ENCODE results near the gene MAN2B2. TPM values are rescaled to one million over a fixed set of nuclear protein-coding genes. Genes with fewer than 3 reads are reported as not detected.
A peak's percentile ranks its signal among the peaks of the same experiment; 100 is the strongest.

MAN2B2 gene
- total RNA-seq, 1 experiment from 2014 or later = 20.1 TPM

DNA sequence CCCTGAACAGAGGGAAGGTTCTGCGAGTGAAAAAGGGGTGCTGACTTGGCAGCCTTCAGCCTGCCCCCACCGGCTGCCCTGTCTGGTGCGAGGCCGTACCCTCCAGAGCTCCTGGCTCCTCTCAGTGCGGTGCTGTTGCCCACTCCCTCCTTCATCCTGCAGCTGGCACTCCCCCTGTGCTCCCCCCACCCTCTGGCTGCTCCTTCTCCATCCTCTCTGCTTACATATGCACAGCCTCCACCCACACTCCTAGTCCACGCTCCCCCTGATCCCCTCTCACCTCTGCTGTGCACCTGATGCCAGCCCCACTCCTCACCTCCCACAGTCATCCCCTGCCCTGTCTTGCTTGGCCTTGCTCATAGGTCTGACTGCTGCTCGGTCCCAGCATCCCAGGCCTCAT lies 9.9 kb downstream of the MAN2B2 start:
- DNase-seq = no peak
- no peaks in the 10 kb centered on the region for H3K9me2 ChIP-seq (replicated peaks; ENCODE audit: insufficient read depth, low read length)
- no peaks in the 10 kb centered on the region for H3K79me2 ChIP-seq (ENCODE audit: low read length)
- H3K4me3 ChIP-seq (ENCODE audit: low read length) = no peak overlapping the region
- no peaks in the 10 kb centered on the region for H3K27me3 ChIP-seq (ENCODE audit: low read length)
- peaks cover 31% of the 10 kb centered on the region for H3K36me3 ChIP-seq (ENCODE audit: insufficient read depth, low read length)
- no peak overlapping the region for H2AFZ ChIP-seq (ENCODE audit: low read length)
- no peaks in the 10 kb centered on the region for H3K4me1 ChIP-seq (ENCODE audit: low read length)
- no peak overlapping the region for H3K9ac ChIP-seq (ENCODE audit: low read length)
- H3K9me3 ChIP-seq (ENCODE audit: low read length) = peaks cover 2% of the 10 kb centered on the region; the same call in 1 of the 2 replicates
- H4K20me1 ChIP-seq (ENCODE audit: insufficient read depth, low read depth, low read length) = no peaks in the 10 kb centered on the region
- H3K4me2 ChIP-seq (ENCODE audit: low read depth, low read length, poor library complexity, severe bottlenecking) = no peak overlapping the region
- H3K27ac ChIP-seq (ENCODE audit: low read length) = no peak overlapping the region

DNA sequence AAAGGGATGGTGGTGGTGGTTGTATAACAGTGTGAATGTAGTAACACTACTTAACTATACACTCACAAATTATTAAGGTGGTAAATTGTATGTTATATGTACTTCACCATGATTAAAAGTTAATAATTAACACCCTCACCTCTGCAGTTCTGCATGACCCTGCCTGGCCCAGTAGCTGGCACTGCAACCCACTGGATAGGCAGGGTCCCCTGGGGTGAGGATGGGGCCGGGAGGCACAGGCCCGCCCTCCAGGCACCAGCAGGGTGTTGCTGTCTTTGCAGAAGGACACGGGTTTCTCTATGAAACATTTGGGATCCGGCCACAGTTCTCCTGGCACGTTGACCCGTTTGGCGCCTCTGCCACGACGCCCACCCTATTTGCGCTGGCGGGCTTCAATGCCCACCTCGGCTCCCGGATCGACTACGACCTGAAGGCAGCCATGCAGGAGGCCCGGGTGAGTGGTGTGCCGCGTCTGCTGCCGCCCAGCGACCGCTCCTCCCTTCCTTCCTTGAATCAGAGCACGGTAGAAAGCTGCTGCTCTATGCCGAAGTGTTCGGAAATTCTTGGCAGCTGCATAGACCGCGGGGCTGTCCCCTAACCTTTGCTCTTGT lies 11.8 kb downstream of the MAN2B2 start:
- H3K4me3 ChIP-seq (ENCODE audit: low read length) = no peak overlapping the region
- H3K9ac ChIP-seq (ENCODE audit: low read length) = no peak overlapping the region
- peaks cover 2% of the 10 kb centered on the region; the same call in 1 of the 2 replicates for H3K9me3 ChIP-seq (ENCODE audit: low read length)
- no peak overlapping the region for H2AFZ ChIP-seq (ENCODE audit: low read length)
- H3K9me2 ChIP-seq (replicated peaks; ENCODE audit: insufficient read depth, low read length) = no peaks in the 10 kb centered on the region
- H3K4me1 ChIP-seq (ENCODE audit: low read length) = peaks cover 10% of the 10 kb centered on the region
- H4K20me1 ChIP-seq (ENCODE audit: insufficient read depth, low read depth, low read length) = 0 out of 2 replicates have a peak, but pooled peaks cover 1% of the 10 kb centered on the region
- DNase-seq = no peak
- H3K79me2 ChIP-seq (ENCODE audit: low read length) = no peaks in the 10 kb centered on the region
- H3K36me3 ChIP-seq (ENCODE audit: insufficient read depth, low read length) = peaks cover 16% of the 10 kb centered on the region
- no peaks in the 10 kb centered on the region for H3K27me3 ChIP-seq (ENCODE audit: low read length)
- no peak overlapping the region for H3K4me2 ChIP-seq (ENCODE audit: low read depth, low read length, poor library complexity, severe bottlenecking)
- H3K27ac ChIP-seq (ENCODE audit: low read length) = no peak overlapping the region

DNA sequence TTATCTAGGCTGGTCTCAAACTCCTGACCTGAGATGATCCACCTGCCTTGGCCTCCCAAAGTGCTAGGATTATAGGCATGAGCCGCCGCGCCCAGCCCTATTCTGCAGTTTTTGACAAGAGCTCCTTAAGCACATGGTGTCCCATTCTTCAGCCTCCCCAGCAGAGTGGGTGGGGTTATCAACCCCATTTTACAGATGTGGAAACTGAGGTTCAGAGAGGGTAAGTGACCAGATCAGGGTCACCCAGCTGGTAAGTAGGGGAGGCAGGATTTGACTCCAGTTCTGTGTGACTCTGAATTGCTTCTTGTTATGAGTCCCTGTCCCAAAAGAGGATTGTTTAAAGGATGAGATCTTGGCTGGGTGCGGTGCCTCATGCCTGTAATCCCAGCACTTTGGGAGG lies 14.5 kb downstream of the MAN2B2 start:
- Histone ChIP-seq H3K9me3 (ENCODE audit: low read length) (no peaks in the 10 kb centered on the region), H3K79me2 (ENCODE audit: low read length) (no peaks in the 10 kb centered on the region), H3K4me3 (ENCODE audit: low read length) (no peak overlapping the region), H3K9me2 (replicated peaks; ENCODE audit: insufficient read depth, low read length) (no peaks in the 10 kb centered on the region), H2AFZ (ENCODE audit: low read length) (no peak overlapping the region), H3K4me2 (ENCODE audit: low read depth, low read length, poor library complexity, severe bottlenecking) (no peak overlapping the region), H3K27me3 (ENCODE audit: low read length) (no peaks in the 10 kb centered on the region), H4K20me1 (ENCODE audit: insufficient read depth, low read depth, low read length) (0 out of 2 replicates have a peak, but pooled peaks cover 5% of the 10 kb centered on the region), H3K36me3 (ENCODE audit: insufficient read depth, low read length) (no peaks in the 10 kb centered on the region), H3K27ac (ENCODE audit: low read length) (no peak overlapping the region), H3K9ac (ENCODE audit: low read length) (no peak overlapping the region), H3K4me1 (ENCODE audit: low read length) (peaks cover 18% of the 10 kb centered on the region)
- no peak for DNase-seq

DNA sequence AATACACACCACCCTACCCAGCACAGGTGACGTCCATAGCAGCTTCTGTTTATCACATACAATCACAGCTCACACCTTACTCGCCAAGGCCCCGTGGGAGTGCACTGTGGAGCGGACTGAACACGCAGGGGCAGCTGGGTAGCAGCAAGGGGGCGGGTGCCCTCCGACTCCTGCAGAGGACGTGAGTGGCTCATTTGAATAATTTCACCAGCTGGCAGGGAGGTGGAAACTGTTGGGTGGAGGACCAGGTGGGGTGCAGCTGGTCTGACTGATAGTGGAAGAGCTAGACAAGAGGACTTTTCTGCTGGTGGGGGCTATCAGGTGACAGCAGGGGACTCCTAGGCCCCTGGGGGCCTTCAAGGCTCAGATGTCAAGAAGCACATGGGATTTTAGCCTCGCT lies 16.3 kb downstream of the MAN2B2 start:
- no peak overlapping the region for H2AFZ ChIP-seq (ENCODE audit: low read length)
- H3K36me3 ChIP-seq (ENCODE audit: insufficient read depth, low read length) = no peaks in the 10 kb centered on the region
- peak; percentile 83 for DNase-seq

DNA sequence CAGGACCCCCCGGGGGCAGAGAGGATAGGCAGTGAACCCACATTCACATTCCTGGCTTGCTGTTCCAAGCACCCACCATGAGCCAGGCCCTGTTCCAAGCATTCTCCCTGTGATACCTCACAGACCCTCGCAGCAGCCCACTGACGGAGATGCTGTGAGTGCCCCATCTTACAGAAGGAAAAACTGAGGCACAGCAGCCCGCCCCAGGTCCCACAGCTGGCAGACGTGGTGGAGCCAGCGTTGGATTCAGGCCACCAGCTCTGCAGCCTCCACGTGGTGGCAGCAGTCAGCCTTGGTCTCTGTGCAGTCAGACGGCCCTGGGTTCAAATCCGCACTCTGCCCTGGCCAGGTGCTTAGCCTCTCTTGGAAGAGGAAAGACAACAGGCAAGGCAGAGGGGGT lies 16.8 kb downstream of the MAN2B2 start:
- peak overlapping the region; percentile 47; the same call in 1 of the 2 replicates for H3K27ac ChIP-seq (ENCODE audit: low read length)
- no peaks in the 10 kb centered on the region for H3K79me2 ChIP-seq (ENCODE audit: low read length)
- no peak overlapping the region for H3K4me3 ChIP-seq (ENCODE audit: low read length)
- peak overlapping the region; percentile 20 for H3K4me2 ChIP-seq (ENCODE audit: low read depth, low read length, poor library complexity, severe bottlenecking)
- H3K36me3 ChIP-seq (ENCODE audit: insufficient read depth, low read length) = no peaks in the 10 kb centered on the region
- no peak overlapping the region for H3K9ac ChIP-seq (ENCODE audit: low read length)
- H3K9me3 ChIP-seq (ENCODE audit: low read length) = no peaks in the 10 kb centered on the region
- peaks cover 18% of the 10 kb centered on the region for H3K4me1 ChIP-seq (ENCODE audit: low read length)
- no peaks in the 10 kb centered on the region for H3K9me2 ChIP-seq (replicated peaks; ENCODE audit: insufficient read depth, low read length)
- no peaks in the 10 kb centered on the region for H3K27me3 ChIP-seq (ENCODE audit: low read length)
- DNase-seq = no peak
- no peak overlapping the region for H2AFZ ChIP-seq (ENCODE audit: low read length)
- H4K20me1 ChIP-seq (ENCODE audit: insufficient read depth, low read depth, low read length) = 0 out of 2 replicates have a peak, but pooled peaks cover 5% of the 10 kb centered on the region

More for the DNA sequence above, 16.3 kb downstream of the MAN2B2 start:
- Histone ChIP-seq H3K79me2 (ENCODE audit: low read length) (no peaks in the 10 kb centered on the region), H3K27me3 (ENCODE audit: low read length) (no peaks in the 10 kb centered on the region), H3K4me1 (ENCODE audit: low read length) (peaks cover 18% of the 10 kb centered on the region), H3K9ac (ENCODE audit: low read length) (no peak overlapping the region), H3K9me3 (ENCODE audit: low read length) (no peaks in the 10 kb centered on the region), H3K27ac (ENCODE audit: low read length) (peak overlapping the region; percentile 47; the same call in 1 of the 2 replicates), H4K20me1 (ENCODE audit: insufficient read depth, low read depth, low read length) (0 out of 2 replicates have a peak, but pooled peaks cover 5% of the 10 kb centered on the region), H3K4me2 (ENCODE audit: low read depth, low read length, poor library complexity, severe bottlenecking) (peak overlapping the region; percentile 20), H3K9me2 (replicated peaks; ENCODE audit: insufficient read depth, low read length) (no peaks in the 10 kb centered on the region), H3K4me3 (ENCODE audit: low read length) (no peak overlapping the region)

DNA sequence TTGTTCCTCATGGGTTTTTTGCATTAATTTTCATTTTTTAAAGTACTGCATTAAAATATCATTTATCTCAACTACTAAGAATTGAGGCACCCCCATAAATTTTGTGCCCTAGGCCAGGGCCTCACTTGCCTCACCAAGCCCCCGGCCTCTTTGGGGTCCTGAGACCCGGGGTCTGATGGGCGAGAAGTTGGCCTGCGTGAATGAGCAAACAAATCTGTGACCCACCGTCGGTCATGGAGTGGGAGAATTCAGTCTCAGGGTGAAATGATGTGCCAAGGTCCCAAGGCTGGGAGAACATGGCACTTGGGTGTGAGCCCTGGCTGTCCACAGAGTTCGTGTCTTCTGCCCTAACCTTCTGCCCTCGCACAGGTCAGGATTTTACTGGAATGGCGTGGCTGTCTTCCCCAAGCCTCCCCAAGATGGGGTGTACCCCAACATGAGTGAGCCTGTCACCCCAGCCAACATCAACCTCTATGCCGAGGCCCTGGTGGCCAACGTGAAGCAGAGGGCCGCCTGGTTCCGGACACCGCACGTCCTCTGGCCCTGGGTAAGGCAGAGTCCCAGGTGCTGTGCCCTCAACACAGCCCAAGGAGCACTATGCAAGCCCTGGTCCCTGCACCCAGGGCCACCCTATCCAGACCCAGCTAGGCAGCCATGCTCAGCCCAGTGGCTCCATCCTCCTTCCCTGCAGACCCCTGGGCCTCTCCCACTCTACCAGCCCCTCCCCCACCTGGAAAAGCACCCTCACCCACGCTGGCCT lies 18.0 kb downstream of the MAN2B2 start:
- Histone ChIP-seq H3K4me3 (ENCODE audit: low read length) (no peak overlapping the region), H4K20me1 (ENCODE audit: insufficient read depth, low read depth, low read length) (0 out of 2 replicates have a peak, but pooled peaks cover 5% of the 10 kb centered on the region), H3K27ac (ENCODE audit: low read length) (no peak overlapping the region), H3K9ac (ENCODE audit: low read length) (no peak overlapping the region), H3K79me2 (ENCODE audit: low read length) (no peaks in the 10 kb centered on the region), H3K36me3 (ENCODE audit: insufficient read depth, low read length) (peaks cover 5% of the 10 kb centered on the region; the same call in 1 of the 2 replicates), H2AFZ (ENCODE audit: low read length) (no peak overlapping the region), H3K4me1 (ENCODE audit: low read length) (peaks cover 18% of the 10 kb centered on the region), H3K27me3 (ENCODE audit: low read length) (no peaks in the 10 kb centered on the region), H3K9me3 (ENCODE audit: low read length) (no peaks in the 10 kb centered on the region), H3K4me2 (ENCODE audit: low read depth, low read length, poor library complexity, severe bottlenecking) (no peak overlapping the region), H3K9me2 (replicated peaks; ENCODE audit: insufficient read depth, low read length) (no peaks in the 10 kb centered on the region)
- DNase-seq = no peak

DNA sequence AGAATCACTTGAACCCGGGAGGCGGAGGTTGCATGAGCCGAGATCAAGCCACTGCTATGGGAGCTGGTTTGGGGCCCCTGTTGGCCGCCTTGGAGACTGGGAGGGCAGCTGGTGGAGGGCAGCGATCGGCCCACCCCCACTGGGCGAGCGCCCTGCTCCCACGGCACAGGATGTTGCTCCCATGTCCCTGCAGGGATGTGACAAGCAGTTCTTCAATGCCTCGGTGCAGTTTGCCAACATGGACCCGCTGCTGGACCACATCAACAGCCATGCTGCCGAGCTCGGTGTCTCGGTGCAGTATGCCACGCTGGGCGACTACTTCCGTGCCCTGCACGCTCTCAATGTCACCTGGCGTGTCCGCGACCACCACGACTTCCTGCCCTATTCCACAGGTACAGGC lies 19.4 kb downstream of the MAN2B2 start:
- Histone ChIP-seq H3K9ac (ENCODE audit: low read length) (no peak overlapping the region), H3K79me2 (ENCODE audit: low read length) (no peaks in the 10 kb centered on the region), H2AFZ (ENCODE audit: low read length) (no peak overlapping the region), H3K27ac (ENCODE audit: low read length) (no peak overlapping the region), H3K9me2 (replicated peaks; ENCODE audit: insufficient read depth, low read length) (no peaks in the 10 kb centered on the region), H3K9me3 (ENCODE audit: low read length) (no peaks in the 10 kb centered on the region), H4K20me1 (ENCODE audit: insufficient read depth, low read depth, low read length) (0 out of 2 replicates have a peak, but pooled peaks cover 5% of the 10 kb centered on the region), H3K4me3 (ENCODE audit: low read length) (no peak overlapping the region), H3K4me1 (ENCODE audit: low read length) (peaks cover 18% of the 10 kb centered on the region), H3K36me3 (ENCODE audit: insufficient read depth, low read length) (peaks cover 5% of the 10 kb centered on the region; the same call in 1 of the 2 replicates), H3K4me2 (ENCODE audit: low read depth, low read length, poor library complexity, severe bottlenecking) (no peak overlapping the region), H3K27me3 (ENCODE audit: low read length) (no peaks in the 10 kb centered on the region)
- no peak for DNase-seq

DNA sequence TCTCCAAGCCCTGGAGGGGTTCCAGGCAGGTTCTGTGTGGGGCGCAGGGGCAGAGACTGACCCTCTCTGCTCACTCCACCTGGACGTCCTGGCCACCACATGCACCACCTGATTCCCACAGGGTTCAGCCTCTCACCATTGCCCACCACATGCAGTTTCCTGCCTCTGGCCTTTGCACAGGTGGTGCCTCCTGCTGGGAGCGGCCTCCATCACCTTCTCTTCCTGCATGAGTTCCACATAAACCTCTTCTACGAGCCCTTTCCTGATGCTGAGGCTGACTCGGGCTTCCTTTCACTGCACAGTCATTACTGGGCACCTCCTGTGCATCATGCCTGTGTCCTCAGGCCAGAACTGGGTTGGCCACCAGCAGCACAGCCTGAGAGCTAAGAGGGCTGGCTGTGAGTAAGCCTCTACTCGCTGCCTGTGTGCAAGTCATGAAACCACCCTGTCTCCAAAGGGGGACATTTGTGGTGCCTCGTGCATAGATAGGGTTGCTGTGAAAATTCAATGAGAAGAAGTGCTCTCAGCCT lies 19.9 kb downstream of the MAN2B2 start:
- Histone ChIP-seq H2AFZ (ENCODE audit: low read length) (no peak overlapping the region), H3K27me3 (ENCODE audit: low read length) (no peaks in the 10 kb centered on the region), H3K27ac (ENCODE audit: low read length) (no peak overlapping the region), H3K9me3 (ENCODE audit: low read length) (no peaks in the 10 kb centered on the region), H4K20me1 (ENCODE audit: insufficient read depth, low read depth, low read length) (0 out of 2 replicates have a peak, but pooled peaks cover 5% of the 10 kb centered on the region), H3K4me1 (ENCODE audit: low read length) (peaks cover 18% of the 10 kb centered on the region), H3K9me2 (replicated peaks; ENCODE audit: insufficient read depth, low read length) (no peaks in the 10 kb centered on the region), H3K9ac (ENCODE audit: low read length) (no peak overlapping the region), H3K4me3 (ENCODE audit: low read length) (no peak overlapping the region), H3K79me2 (ENCODE audit: low read length) (no peaks in the 10 kb centered on the region), H3K4me2 (ENCODE audit: low read depth, low read length, poor library complexity, severe bottlenecking) (no peak overlapping the region), H3K36me3 (ENCODE audit: insufficient read depth, low read length) (peaks cover 5% of the 10 kb centered on the region; the same call in 1 of the 2 replicates)
- DNase-seq = no peak
